GM12878 (cell line): ENCODE measurements around the gene ANKRD37. TPM values are rescaled to one million over a fixed set of nuclear protein-coding genes. Genes with fewer than 3 reads are reported as not detected.

Experiments
- CREB1 ChIP-seq: IDR thresholded peaks from 2 replicates; pipeline ENCODE4 v1.6.1; 2012; ENCODE audit warnings: low read depth, mild to moderate bottlenecking, inconsistent platforms
- DPF2 ChIP-seq: fragments of 450-650 bp; IDR thresholded peaks from 2 replicates; pipeline ENCODE4 v1.6.1; 2017; ENCODE audit warnings: mild to moderate bottlenecking
- EED ChIP-seq: sonication (generic); IDR thresholded peaks from 2 replicates; pipeline ENCODE4 v1.6.1; 2016; ENCODE audit warnings: antibody characterized with exemption, low read depth
- ESRRA ChIP-seq: IDR thresholded peaks from 2 replicates; pipeline ENCODE4 v1.6.1; 2012; ENCODE audit warnings: mild to moderate bottlenecking, low read length, improper control_type of control experiment
- FOXM1 ChIP-seq: IDR thresholded peaks from 2 replicates; pipeline ENCODE4 v1.6.1; 2012; ENCODE audit warnings: low read depth, mild to moderate bottlenecking, inconsistent platforms, low read length, moderate library complexity
- GATAD2B ChIP-seq: fragments of 450-650 bp; conservative IDR thresholded peaks from 2 replicates; pipeline ENCODE4 v1.6.1; 2017; ENCODE audit warnings: low read depth, mild to moderate bottlenecking, moderate library complexity
- KAT2A ChIP-seq: conservative IDR thresholded peaks from 2 replicates; pipeline ENCODE4 v1.6.1; 2011; ENCODE audit warnings: low read depth, low read length; ENCODE audit not compliant: control insufficient read depth
- NFYA ChIP-seq: IDR thresholded peaks from 2 replicates; pipeline ENCODE4 v1.6.1; 2011; ENCODE audit warnings: low read depth, mild to moderate bottlenecking, low read length, improper control_type of control experiment, borderline replicate concordance
- PML ChIP-seq: IDR thresholded peaks from 2 replicates; pipeline ENCODE4 v1.6.1; 2012; ENCODE audit warnings: low read length, inconsistent platforms
- RB1 ChIP-seq: fragments of 450-650 bp; formaldehyde crosslinking; IDR thresholded peaks from 2 replicates; pipeline ENCODE4 v1.6.1; 2017; ENCODE audit warnings: mild to moderate bottlenecking, borderline replicate concordance
- RELA ChIP-seq: fragments of 450-650 bp; IDR thresholded peaks from 2 replicates; pipeline ENCODE4 v1.8.0; 2014; ENCODE audit warnings: borderline replicate concordance; ENCODE audit not compliant: partially characterized antibody
- SMAD1 ChIP-seq: fragments of 450-650 bp; IDR thresholded peaks from 2 replicates; pipeline ENCODE4 v1.6.1; 2018; ENCODE audit warnings: mild to moderate bottlenecking, low read depth; ENCODE audit not compliant: partially characterized antibody
- SMARCA5 ChIP-seq: fragments of 450-650 bp; IDR thresholded peaks from 2 replicates; pipeline ENCODE4 v1.6.1; 2017; ENCODE audit warnings: mild to moderate bottlenecking
- SREBF2 ChIP-seq: IDR thresholded peaks from 2 replicates; pipeline ENCODE4 v1.6.1; 2012; ENCODE audit warnings: mild to moderate bottlenecking, low read length
- STAT1 ChIP-seq: fragments of 450-650 bp; conservative IDR thresholded peaks from 2 replicates; pipeline ENCODE4 v1.6.1; 2014; ENCODE audit warnings: antibody characterized with exemption, mild to moderate bottlenecking
- SUPT20H ChIP-seq: IDR thresholded peaks from 2 replicates; pipeline ENCODE4 v1.6.1; 2011; ENCODE audit warnings: low read depth, mild to moderate bottlenecking, low read length, moderate library complexity, borderline replicate concordance; ENCODE audit not compliant: control insufficient read depth
- SUZ12 ChIP-seq: fragments of 200-600 bp; sonication (generic); IDR thresholded peaks from one replicate; pipeline ENCODE4 v1.6.1; 2018; ENCODE audit warnings: antibody characterized with exemption, mild to moderate bottlenecking; ENCODE audit not compliant: unreplicated experiment
- TBL1XR1 ChIP-seq: IDR thresholded peaks from 2 replicates; pipeline ENCODE4 v1.6.1; 2012; ENCODE audit warnings: low read depth, low read length, improper control_type of control experiment
- YBX1 ChIP-seq: fragments of 450-650 bp; IDR thresholded peaks from 2 replicates; pipeline ENCODE4 v1.6.1; 2016; ENCODE audit warnings: antibody characterized with exemption
- ZNF622 ChIP-seq: fragments of 450-650 bp; IDR thresholded peaks from 2 replicates; pipeline ENCODE4 v1.6.1; 2017; ENCODE audit warnings: mild to moderate bottlenecking, inconsistent platforms
- polyA plus RNA-seq, 11 experiments: library from polyadenylated mRNA; depleted of rRNA in 4 of 11; unstranded in 6 of 11; stranded (reverse) in 5 of 11; fragments of >200 nt; fragmentation: Nextera tagmentation in 4 of 11; fragmentation: Illumina TruSeq in 1 of 11; extraction: Ambion mirVana in 4 of 11; extraction: Trizol in 1 of 11; gene quantifications; 1 replicate in 1 of 11; 2 replicates in 10 of 11; pipeline versions ENCODE4 v1.2.1 to v1.2.3, GENCODE V29; 2011 to 2016; ENCODE audit warnings: inconsistent platforms in 2 of 11, missing spikeins in 2 of 11, low read depth in 1 of 11
- total RNA-seq, 4 experiments: library from RNA; depleted of rRNA in 3 of 4; stranded (reverse); fragments of >200 nt in 3 of 4; fragmentation: Illumina TruSeq in 1 of 4; extraction: Trizol in 1 of 4; gene quantifications; 2 replicates each; pipeline versions ENCODE4 v1.2.1 to v1.2.3, GENCODE V29; 2013 to 2021
- TF ChIP-seq, protein P1 (sequence below): fragments of 450-650 bp; formaldehyde crosslinking; IDR thresholded peaks from 2 replicates; pipeline ENCODE4 v1.4.0; 2022; ENCODE audit warnings: mild to moderate bottlenecking, moderate library complexity
- TF ChIP-seq, protein P2 (sequence below): fragments of 450-650 bp; IDR thresholded peaks from 2 replicates; pipeline ENCODE4 v1.6.1; 2016; ENCODE audit warnings: mild to moderate bottlenecking
- TF ChIP-seq, protein P3 (sequence below): IDR thresholded peaks from 2 replicates; pipeline ENCODE4 v1.6.1; 2011; ENCODE audit warnings: borderline replicate concordance, low read depth, mild to moderate bottlenecking, moderate library complexity, low read length; ENCODE audit not compliant: insufficient read depth, poor library complexity, severe bottlenecking

Gene ANKRD37
- total and polyA plus RNA-seq, 10 of the 15 experiments (the other 5 are each of a cell fraction or from before 2014, with no cell fraction given) = 10.6 to 67.9 (median 24.2) TPM

DNA sequence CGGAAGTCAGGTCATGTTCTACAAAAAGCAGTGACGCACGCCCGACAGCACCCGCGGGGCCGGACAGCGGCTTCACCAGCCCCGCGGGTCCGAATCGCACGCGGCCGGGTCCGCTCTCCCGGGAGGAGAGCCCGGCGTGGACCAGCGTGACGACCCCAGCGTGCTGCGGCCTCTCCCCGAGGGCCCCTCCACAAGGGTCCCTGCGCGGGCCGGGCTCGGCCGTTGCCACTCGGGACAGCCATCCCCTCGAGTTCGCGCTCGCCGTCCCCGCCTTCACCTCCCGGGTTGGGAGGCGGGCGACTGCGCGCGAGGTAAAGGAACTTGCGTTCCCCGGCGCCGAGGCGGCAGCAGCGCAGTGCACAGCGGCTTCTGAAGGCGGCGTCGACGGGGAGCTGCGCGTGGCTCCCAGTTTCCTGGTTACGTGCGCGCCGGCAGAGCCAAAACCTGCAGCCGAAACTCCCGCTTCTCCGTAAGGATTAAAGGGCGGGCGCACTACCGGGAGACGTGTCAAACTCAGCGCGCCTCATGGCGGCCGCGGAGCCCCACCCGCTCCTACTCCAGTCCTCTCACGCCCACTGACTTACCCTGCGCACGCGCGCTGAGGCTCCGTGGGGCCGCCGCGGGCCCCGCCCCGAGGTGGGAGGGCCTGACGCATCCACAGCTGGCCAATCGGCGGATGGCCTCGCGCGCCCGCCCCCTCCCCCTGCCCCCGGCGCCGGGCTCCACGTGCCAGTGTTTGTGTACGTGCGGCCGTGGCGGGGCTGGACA is 501 bp upstream of the ANKRD37 start (continued):
- TF ChIP-seq ZNF622 (no peak), RB1 (peak; percentile 96), CREB1 (peak; percentile 97), ESRRA (no peak), EED (0 out of 2 replicates have a peak, but pooled peaks have one; percentile 55), DPF2 (peak; percentile 93; the same call in 1 of the 2 replicates), SUPT20H (no peak), SUZ12 (no peak), STAT1 (0 out of 2 replicates have a peak, but pooled peaks have one; percentile 58), YBX1 (no peak), FOXM1 (no peak), NFYA (no peak), GATAD2B (peak; percentile 99), RELA (no peak), PML (peak; percentile 58; the same call in 1 of the 2 replicates), KAT2A (no peak), SMARCA5 (peak; percentile 60; the same call in 1 of the 2 replicates), TBL1XR1 (no peak), SMAD1 (no peak), SREBF2 (no peak)
- TF ChIP-seq, protein P1, sequence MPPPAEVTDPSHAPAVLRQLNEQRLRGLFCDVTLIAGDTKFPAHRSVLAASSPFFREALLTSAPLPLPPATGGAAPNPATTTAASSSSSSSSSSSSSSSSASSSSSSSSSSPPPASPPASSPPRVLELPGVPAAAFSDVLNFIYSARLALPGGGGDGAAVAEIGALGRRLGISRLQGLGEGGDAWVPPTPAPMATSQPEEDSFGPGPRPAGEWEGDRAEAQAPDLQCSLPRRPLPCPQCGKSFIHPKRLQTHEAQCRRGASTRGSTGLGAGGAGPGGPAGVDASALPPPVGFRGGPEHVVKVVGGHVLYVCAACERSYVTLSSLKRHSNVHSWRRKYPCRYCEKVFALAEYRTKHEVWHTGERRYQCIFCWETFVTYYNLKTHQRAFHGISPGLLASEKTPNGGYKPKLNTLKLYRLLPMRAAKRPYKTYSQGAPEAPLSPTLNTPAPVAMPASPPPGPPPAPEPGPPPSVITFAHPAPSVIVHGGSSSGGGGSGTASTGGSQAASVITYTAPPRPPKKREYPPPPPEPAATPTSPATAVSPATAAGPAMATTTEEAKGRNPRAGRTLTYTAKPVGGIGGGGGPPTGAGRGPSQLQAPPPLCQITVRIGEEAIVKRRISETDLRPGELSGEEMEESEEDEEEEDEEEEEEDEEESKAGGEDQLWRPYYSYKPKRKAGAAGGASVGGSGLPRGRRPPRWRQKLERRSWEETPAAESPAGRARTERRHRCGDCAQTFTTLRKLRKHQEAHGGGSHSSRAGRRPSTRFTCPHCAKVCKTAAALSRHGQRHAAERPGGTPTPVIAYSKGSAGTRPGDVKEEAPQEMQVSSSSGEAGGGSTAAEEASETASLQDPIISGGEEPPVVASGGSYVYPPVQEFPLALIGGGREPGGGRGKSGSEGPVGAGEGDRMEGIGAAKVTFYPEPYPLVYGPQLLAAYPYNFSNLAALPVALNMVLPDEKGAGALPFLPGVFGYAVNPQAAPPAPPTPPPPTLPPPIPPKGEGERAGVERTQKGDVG (CRISPR knock-in tag) = 0 out of 2 replicates have a peak, but pooled peaks have one; percentile 45
- TF ChIP-seq, protein P2, sequence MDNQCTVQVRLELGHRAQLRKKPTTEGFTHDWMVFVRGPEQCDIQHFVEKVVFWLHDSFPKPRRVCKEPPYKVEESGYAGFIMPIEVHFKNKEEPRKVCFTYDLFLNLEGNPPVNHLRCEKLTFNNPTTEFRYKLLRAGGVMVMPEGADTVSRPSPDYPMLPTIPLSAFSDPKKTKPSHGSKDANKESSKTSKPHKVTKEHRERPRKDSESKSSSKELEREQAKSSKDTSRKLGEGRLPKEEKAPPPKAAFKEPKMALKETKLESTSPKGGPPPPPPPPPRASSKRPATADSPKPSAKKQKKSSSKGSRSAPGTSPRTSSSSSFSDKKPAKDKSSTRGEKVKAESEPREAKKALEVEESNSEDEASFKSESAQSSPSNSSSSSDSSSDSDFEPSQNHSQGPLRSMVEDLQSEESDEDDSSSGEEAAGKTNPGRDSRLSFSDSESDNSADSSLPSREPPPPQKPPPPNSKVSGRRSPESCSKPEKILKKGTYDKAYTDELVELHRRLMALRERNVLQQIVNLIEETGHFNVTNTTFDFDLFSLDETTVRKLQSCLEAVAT = no peak
- TF ChIP-seq, protein P3, sequence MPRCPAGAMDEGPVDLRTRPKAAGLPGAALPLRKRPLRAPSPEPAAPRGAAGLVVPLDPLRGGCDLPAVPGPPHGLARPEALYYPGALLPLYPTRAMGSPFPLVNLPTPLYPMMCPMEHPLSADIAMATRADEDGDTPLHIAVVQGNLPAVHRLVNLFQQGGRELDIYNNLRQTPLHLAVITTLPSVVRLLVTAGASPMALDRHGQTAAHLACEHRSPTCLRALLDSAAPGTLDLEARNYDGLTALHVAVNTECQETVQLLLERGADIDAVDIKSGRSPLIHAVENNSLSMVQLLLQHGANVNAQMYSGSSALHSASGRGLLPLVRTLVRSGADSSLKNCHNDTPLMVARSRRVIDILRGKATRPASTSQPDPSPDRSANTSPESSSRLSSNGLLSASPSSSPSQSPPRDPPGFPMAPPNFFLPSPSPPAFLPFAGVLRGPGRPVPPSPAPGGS = peak; percentile 73
